BE2C (cell line): ENCODE data around the gene NAV3.

Source experiments
- DNase-seq: peaks from one replicate; pipeline ENCODE4 v3.0.0-alpha.2; 2020
- H3K27me3 ChIP-seq: fragments of 250-450 bp; sonication (Bioruptor Pico); 2 replicates; pipeline ENCODE4 v1.5.1; 2020; ENCODE audit warnings: mild to moderate bottlenecking
- H3K36me3 ChIP-seq: fragments of 250-450 bp; sonication (Bioruptor Pico); 2 replicates; pipeline ENCODE4 v1.5.1; 2020; ENCODE audit warnings: mild to moderate bottlenecking
- H3K4me1 ChIP-seq: fragments of 250-450 bp; sonication (Bioruptor Pico); 2 replicates; pipeline ENCODE4 v1.5.1; 2020
- H3K4me3 ChIP-seq: 2 replicates; pipeline ENCODE4 v1.5.1; 2011; ENCODE audit warnings: low read depth, low read length
- H3K9me3 ChIP-seq: fragments of 250-450 bp; sonication (Bioruptor Pico); 2 replicates; pipeline ENCODE4 v1.5.1; 2020
- TF ChIP-seq, protein P1 (sequence below): IDR thresholded peaks from 2 replicates; pipeline ENCODE4 v1.5.1; 2012; ENCODE audit warnings: mild to moderate bottlenecking, low read depth, low read length

The NAV3 gene

DNA sequence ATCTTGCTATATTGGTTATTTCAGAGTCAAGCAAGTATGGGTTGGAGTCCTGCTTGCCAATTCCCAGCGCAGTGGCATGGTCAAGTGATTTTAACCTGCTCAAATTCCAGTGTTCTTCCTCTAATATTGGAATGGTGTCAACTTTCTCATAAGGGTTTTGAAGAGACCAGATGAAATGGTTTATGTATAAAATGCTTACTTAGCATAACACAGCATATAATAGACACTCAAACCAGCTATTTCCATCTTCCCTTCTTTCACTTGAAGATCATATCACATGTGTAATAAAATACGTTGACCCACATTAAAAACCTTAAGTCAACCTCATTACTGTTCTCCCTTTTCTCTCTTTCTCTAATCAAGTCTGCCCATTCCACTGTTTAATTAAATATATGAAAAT lies 144.0 kb downstream of the NAV3 start:
- no peak for DNase-seq
- Histone ChIP-seq H3K9me3 (no peaks in the 10 kb centered on the region), H3K36me3 (no peaks in the 10 kb centered on the region), H3K27me3 (peaks cover 9% of the 10 kb centered on the region; the same call in 1 of the 2 replicates), H3K4me3 (no peak overlapping the region), H3K4me1 (no peaks in the 10 kb centered on the region)
- TF ChIP-seq, protein P1, sequence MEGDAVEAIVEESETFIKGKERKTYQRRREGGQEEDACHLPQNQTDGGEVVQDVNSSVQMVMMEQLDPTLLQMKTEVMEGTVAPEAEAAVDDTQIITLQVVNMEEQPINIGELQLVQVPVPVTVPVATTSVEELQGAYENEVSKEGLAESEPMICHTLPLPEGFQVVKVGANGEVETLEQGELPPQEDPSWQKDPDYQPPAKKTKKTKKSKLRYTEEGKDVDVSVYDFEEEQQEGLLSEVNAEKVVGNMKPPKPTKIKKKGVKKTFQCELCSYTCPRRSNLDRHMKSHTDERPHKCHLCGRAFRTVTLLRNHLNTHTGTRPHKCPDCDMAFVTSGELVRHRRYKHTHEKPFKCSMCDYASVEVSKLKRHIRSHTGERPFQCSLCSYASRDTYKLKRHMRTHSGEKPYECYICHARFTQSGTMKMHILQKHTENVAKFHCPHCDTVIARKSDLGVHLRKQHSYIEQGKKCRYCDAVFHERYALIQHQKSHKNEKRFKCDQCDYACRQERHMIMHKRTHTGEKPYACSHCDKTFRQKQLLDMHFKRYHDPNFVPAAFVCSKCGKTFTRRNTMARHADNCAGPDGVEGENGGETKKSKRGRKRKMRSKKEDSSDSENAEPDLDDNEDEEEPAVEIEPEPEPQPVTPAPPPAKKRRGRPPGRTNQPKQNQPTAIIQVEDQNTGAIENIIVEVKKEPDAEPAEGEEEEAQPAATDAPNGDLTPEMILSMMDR = no peak

DNA sequence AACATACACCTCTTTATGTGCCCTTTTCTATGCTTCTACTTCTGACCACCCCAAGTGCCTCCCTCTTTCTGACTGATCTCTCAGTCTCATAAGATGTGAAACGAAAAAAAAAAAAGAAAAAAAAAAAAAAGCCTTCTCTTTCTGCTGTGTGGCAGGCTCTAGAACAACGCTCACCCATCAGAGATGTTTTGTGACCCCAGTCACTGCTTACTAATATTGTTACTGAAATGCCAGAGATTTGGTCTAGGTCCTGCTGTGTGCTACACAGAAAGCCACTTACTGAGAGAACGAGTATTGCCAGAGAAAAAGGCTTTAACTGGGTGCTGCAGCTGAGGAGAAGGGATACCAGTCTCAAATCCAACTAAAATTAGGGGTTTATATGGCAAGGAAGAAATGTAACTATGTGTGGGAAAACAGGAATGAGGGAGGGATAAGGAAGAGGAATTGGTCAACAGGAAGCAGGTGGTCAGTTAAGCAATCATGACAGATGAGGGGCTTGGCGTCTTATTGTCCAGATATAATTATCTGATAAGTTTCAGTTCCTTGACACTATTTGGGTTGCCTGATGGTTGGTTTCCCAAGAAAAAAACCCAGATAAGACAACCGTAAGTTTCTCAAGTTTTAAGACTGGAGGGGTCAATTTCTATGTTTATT lies 149.0 kb downstream of the NAV3 start:
- no peaks in the 10 kb centered on the region for H3K9me3 ChIP-seq
- DNase-seq = no peak
- no peaks in the 10 kb centered on the region for H3K36me3 ChIP-seq
- no peaks in the 10 kb centered on the region for H3K4me1 ChIP-seq
- TF ChIP-seq, protein P1 = no peak
- H3K27me3 ChIP-seq = 0 out of 2 replicates have a peak, but pooled peaks cover 3% of the 10 kb centered on the region
- no peak overlapping the region for H3K4me3 ChIP-seq

DNA sequence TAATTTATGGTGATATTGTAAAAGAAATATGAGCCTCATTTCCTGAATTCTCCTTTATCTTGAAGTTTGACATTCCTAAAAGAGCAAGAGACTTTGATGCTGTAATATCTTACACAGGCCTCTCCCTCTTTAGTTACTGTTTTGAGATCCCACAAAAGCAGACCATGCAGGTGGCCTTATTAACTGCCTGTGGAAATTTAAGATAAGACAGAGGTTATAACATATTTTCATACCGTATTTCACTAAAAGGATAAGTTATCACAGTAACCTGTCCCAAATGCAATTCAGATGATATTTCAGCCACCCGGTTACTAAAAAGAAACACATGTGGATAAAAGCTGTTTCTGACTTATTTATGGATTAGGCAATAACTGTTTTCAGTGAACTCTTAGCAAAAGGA lies 150.1 kb downstream of the NAV3 start:
- H3K27me3 ChIP-seq = 0 out of 2 replicates have a peak, but pooled peaks cover 3% of the 10 kb centered on the region
- H3K36me3 ChIP-seq = no peaks in the 10 kb centered on the region
- TF ChIP-seq, protein P1 = no peak
- H3K4me3 ChIP-seq = no peak overlapping the region
- DNase-seq = no peak
- H3K4me1 ChIP-seq = no peaks in the 10 kb centered on the region
- no peaks in the 10 kb centered on the region for H3K9me3 ChIP-seq

DNA sequence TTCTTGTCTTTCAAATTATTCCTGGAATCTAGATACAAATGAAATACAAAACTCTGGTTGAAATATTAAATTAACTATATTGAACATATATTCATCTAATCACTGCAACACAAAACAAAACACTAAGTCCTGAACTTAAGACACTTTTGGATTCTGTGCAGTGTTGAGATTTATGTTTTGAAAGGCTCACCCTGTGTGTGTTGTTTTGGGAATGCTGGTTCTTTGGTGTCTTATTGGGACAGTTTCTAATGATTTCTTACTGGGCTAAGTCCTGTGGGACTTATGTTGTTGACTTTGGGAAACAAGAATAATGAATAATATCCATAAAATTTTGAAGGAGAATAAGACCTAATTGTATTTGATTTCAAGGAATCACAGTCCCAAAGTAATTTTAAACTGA lies 153.2 kb downstream of the NAV3 start:
- H3K36me3 ChIP-seq = no peaks in the 10 kb centered on the region
- TF ChIP-seq, protein P1 = no peak
- H3K4me1 ChIP-seq = no peaks in the 10 kb centered on the region
- no peak for DNase-seq
- H3K4me3 ChIP-seq = no peak overlapping the region
- peaks cover 8% of the 10 kb centered on the region for H3K27me3 ChIP-seq
- H3K9me3 ChIP-seq = no peaks in the 10 kb centered on the region

DNA sequence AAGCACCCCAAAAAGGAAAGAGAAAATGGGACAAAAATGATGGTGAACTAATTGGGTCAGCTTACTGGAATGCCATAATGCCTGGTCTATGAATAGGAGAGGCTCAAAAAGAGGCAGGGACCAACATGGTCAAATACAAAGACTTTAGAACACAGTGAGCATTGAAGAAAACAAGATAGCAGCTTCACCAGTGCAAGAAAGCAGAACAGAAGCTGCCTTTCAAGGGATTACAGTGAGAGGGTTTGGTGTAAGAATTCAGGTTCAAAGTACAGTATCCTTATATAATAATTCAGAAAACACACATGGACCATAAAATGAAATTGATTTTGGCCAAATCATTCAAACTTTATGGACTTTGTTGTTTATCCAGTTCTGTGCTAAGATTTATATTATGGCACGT lies 162.1 kb downstream of the NAV3 start:
- TF ChIP-seq, protein P1 = no peak
- DNase-seq = no peak
- Histone ChIP-seq H3K4me1 (no peaks in the 10 kb centered on the region), H3K4me3 (no peak overlapping the region), H3K36me3 (no peaks in the 10 kb centered on the region), H3K27me3 (peaks cover 12% of the 10 kb centered on the region), H3K9me3 (no peaks in the 10 kb centered on the region)

DNA sequence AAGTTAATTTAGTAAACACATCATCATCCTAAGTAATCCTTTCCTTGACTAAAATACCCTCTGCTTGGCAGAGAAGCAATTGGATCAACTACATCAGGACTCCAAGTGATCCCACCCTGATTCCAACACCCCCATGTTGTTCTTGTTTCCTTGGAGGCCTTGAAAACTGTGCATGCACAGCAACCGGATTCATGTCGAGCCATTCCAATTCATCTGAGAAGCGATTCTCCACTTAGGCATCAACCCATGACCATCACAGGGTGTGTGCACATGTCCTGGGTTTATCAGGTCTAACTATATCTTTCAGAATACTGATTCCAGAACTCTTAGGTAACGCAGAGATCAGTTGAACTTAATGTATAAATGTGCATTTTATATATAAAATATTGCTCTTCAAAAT lies 163.0 kb downstream of the NAV3 start:
- TF ChIP-seq, protein P1 = no peak
- DNase-seq = no peak
- no peak overlapping the region for H3K4me3 ChIP-seq
- no peaks in the 10 kb centered on the region for H3K9me3 ChIP-seq
- peaks cover 6% of the 10 kb centered on the region for H3K27me3 ChIP-seq
- no peaks in the 10 kb centered on the region for H3K36me3 ChIP-seq
- H3K4me1 ChIP-seq = no peaks in the 10 kb centered on the region
